GM18498 (cell line): ENCODE results near the gene THRAP3.
A peak's percentile ranks its signal among the peaks of the same experiment; 100 is the strongest.

Experiments used
- ATAC-seq: cut with Tn5 transposase; IDR thresholded peaks from one replicate; pipeline ENCODE4 v1.9.1; 2021; ENCODE audit warnings: mild to moderate bottlenecking, moderate library complexity; ENCODE audit not compliant: unreplicated experiment

The THRAP3 gene

DNA sequence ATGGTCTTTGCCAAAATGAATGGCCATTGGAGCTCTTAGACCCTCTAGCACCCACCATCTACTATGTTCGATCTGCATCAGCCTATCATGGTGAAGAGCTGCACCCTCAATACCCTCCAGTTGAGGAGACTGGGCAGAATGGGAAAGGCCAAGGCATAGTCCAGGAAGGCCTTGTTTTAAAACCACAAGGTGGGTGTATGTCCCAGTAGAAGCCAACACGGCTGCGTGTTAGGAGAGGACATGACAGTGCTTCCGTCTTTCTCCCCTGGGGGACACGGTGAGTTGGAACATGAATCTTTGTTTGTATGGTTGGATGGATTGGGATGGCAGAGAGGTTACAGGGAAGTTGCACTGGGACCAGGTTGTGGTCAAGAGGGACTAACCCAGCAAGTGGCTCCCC is 63.4 kb downstream of the THRAP3 start:
- no peak for ATAC-seq

DNA sequence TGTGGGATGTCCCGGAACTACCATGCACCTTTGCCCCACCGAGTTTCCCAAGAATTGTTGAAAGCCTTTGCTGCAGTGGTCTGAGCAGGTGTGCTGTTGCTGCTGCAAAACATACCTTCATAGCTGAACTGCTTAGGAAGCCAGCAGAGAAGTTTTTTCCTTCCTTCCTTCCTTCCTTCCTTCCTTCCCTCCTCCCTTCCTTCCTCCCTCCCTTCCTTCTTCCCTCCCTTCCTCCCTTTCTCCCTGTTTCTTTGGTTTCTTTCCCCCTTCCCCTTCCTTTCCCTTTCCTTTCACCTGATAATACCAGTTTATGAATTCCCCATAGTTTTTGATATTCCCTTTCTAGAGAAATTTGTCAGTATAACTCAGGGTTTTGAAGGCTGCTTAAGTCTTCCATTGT is 71.1 kb downstream of the THRAP3 start:
- ATAC-seq: no peak

GRCh38 chr1:36297062-36297461 is 72.8 kb downstream of the THRAP3 start:
- no peak for ATAC-seq

DNA sequence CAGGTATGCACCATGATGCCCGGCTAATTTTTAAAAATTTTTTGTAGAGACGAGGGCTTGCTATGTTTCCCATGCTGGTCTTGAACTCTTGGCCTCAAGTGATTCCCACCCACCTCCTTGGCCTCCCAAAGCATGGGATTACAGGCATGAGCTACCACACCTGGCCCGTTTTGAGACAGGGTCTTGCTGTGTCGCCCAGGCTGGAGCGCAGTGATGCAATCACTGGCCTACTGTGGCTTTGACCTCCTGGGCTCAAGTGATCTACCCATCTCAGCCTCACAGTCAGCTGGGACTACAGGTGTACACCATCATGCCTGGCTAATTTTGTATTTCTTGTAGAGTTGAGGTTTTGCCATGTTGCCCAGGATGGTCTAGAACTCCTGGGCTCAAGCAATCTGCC is 74.4 kb downstream of the THRAP3 start:
- ATAC-seq: no peak

GRCh38 chr1:36300526-36300925 is 76.3 kb downstream of the THRAP3 start:
- no peak for ATAC-seq

GRCh38 chr1:36301220-36301619 is 77.0 kb downstream of the THRAP3 start:
- ATAC-seq: no peak

- no peak for ATAC-seq
These were observed 79.0 kb downstream of the THRAP3 start for GRCh38 chr1:36303244-36303643.

- no peak for ATAC-seq
These were observed 79.6 kb downstream of the THRAP3 start for GRCh38 chr1:36303650-36304360.

DNA sequence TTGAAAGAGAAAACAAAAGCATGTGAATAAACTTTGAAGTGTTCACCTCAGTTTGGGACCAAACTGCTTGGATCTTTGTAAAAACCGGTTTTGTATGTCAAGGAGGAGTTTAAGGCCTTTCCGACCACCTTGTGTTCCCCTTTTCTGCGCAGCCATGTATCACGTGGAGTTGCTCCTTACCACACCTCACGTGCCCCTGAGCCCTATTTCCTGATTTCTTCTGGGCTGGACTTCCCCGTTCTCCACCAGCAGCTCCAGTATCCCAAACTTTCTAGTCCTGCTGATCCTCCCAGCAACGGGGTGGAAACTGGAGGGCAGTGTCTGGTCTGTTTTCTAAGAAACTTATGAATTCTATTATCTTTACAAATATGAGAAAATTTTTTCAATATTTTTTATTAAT is 80.3 kb downstream of the THRAP3 start:
- no peak for ATAC-seq

GRCh38 chr1:36304970-36305914 is 81.0 kb downstream of the THRAP3 start:
- no peak for ATAC-seq

DNA sequence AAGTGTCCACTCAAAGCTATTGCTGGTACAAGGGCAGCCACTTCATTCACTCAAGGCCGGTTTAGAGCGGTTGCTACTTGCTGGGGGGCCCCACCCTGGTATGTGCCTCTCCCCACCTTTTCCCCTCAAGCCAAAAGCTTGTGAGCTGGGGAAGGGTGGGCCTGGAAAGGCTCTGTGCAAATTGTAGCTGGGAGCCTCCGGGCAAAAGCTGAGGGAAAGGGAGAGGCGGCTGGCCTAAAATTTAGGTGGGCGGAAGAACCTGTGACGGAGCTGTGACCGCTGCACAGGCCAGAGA is 81.6 kb downstream of the THRAP3 start:
- ATAC-seq: no peak

DNA sequence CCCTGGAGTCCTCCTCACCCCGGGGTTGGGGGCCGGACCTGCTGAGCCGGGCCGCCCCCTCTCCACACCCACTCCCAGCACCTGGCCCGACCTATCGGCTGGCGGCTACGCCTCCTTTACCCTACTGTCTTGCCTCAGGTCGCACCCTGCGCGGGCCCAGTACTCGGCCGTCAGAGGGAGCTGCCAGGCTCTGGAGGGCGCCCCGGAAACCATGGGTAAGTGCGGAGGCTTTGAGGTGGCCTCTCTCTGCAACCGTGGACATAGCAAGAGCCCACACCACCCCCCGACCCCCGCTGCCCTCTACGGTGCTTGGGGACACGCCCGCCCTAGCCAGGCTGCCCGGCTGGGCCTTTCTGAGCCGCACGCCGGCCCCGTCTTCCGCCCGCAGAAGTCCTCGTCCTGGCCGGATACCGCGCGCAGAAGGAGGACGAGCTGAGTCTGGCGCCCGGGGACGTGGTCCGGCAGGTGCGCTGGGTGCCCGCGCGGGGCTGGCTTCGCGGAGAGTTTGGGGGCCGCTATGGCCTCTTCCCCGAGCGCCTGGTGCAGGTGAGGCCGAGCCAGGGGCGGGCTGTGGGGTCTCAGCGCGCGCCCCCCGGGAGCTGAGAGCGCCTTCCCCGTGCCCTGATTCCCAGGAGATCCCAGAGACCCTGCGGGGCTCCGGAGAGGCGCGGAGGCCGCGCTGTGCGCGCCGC is 82.1 kb downstream of the THRAP3 start, which contains the start of gene SH3D21:
Gene SH3D21, plus strand, starts transcription at position 159 of the 692 bp plus-strand sequence. Its CDS starts 53 bp downstream, at position 212.
- ATAC-seq: peak; percentile 31

DNA sequence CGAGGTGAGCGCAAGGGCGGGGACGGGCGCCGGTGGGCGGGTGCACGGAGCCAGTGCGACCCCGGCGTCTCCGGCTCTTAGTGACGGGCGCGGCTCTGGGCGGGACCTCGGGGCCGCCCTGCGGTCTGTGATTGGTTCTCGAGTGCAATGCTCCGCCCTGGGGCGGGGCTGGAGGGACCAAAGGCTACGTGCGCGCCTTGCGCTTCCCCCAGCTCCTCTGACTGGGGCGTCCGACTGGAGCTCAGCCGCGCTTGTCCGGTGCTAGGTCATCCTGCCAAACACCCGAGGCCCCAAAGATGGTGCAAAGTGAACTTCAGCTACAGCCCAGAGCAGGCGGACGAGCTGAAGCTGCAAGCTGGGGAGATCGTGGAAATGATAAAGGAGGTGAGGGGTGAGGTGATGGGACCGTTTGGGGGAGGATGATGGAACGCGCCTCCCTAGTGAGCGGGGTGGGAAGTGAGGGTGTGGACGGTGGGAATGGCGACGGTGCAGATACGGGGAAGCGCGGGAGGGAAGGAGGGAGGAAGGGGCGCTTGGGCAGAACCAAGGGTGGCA is 82.7 kb downstream of the THRAP3 start:
- peak; percentile 99 for ATAC-seq

DNA sequence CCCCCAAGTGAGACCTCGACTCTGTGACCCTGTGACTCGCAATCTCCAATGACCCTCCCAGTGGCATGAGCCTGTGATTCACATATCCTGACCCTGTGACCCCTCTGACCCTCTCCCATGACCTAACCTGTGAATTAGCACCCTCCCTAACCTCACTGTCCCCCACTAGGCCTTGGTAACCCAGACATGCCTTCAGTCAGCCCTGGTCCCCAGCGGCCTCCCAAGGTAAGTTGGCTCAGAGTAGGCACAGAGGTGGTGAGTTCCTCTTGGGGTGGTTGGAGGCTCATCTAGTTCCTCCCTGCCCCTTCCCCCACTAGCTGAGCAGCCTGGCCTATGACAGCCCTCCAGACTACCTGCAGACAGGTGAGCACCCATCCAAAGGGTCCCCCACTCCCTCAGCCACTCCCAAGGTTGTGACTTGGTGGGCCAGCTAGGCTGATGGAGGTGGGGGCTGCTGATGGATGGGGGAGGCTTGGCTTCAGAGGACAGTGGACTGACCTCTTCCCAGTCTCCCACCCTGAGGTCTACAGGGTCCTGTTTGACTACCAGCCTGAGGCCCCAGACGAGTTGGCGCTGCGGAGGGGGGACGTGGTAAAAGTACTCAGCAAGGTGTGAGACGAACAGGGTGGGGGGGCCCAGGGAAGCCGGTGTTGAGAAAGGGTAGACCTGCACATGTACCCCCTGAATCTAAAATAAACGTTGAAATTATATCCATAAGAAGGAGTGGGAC is 83.5 kb downstream of the THRAP3 start:
- ATAC-seq: no peak

DNA sequence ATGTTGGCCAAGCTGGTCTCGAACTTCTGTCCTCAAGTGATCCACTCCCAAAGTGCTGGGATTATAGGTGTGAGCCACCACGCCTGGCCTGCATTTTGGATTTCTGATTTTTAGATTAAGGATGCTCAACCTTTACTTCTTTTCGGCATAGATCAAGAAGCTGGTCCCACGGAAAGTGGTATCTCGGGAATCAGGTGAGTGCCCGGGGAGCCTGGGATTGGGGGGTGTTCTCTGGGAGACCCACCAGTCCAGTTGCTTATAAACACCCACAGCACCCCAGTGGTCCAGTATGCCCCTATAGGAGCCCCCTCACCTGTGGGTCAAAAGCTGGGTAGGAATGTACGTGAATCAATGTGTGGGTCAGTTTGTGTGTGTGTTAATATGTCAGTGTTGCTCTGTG is 85.2 kb downstream of the THRAP3 start:
- ATAC-seq: no peak

GRCh38 chr1:36320291-36320761 is 96.1 kb downstream of the THRAP3 start:
- ATAC-seq: no peak

DNA sequence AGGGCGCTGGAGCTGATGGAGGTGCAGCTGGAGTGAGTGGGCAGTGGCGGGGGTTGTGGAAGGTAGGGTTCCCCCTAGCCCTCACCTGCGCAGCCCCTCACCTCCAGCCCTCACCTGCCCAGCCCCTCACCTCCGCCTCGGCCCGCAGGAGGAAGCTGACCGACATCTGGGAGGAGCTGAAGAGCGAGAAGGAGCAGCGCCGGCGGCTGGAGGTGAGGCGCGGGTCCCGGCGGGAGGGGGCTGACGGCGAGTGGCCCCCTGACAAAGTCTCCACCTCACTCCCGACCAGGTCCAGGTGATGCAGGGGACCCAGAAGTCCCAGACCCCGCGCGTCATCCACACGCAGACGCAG is 96.5 kb downstream of the THRAP3 start:
- ATAC-seq: no peak

- ATAC-seq: no peak
These were observed 97.1 kb downstream of the THRAP3 start for GRCh38 chr1:36321119-36321951.

- ATAC-seq: no peak
These were observed 98.0 kb downstream of the THRAP3 start for GRCh38 chr1:36322041-36322785.
